HFFc6 (cell line): ENCODE data around the gene DAW1. TPM values are rescaled to one million over a fixed set of nuclear protein-coding genes. Genes with fewer than 3 reads are reported as not detected.

Experiments
- DNase-seq: peaks from one replicate; pipeline ENCODE4 v3.0.0-alpha.2; 2018
- H3K27ac Mint-ChIP-seq: 2 replicates; pipeline ENCODE4 v1.8.0; 2020; ENCODE audit warnings: mild to moderate bottlenecking, mixed read lengths
- H3K27me3 Mint-ChIP-seq: 2 replicates; pipeline ENCODE4 v1.8.0; 2021; ENCODE audit warnings: mild to moderate bottlenecking, moderate library complexity, mixed read lengths; ENCODE audit not compliant: insufficient read depth
- H3K36me3 Mint-ChIP-seq: 2 replicates; pipeline ENCODE4 v1.8.0; 2021; ENCODE audit warnings: low read depth, mixed read lengths
- H3K4me1 Mint-ChIP-seq: 2 replicates; pipeline ENCODE4 v1.8.0; 2020; ENCODE audit warnings: low read depth, mixed read lengths
- H3K4me3 Mint-ChIP-seq: 2 replicates; pipeline ENCODE4 v1.8.0; 2020; ENCODE audit warnings: mild to moderate bottlenecking, moderate library complexity, mixed read lengths
- H3K9me3 Mint-ChIP-seq: 2 replicates; pipeline ENCODE4 v1.8.0; 2020; ENCODE audit warnings: mild to moderate bottlenecking, mixed read lengths
- long read RNA-seq: library from polyadenylated mRNA; unstranded; transcript quantifications from one replicate; pipeline ENCODE4 v2.0.0, GENCODE V29; 2019
- total RNA-seq, 6 experiments: library from RNA; stranded (reverse); fragmentation: NEBNext Ultra II Directional; extraction: Animal tissue kit (Norgen Biotek cat#: 25700); gene quantifications; 2 replicates in 1 of 6; 3 replicates in 5 of 6; pipeline ENCODE4 v1.2.3, GENCODE V29; 2021
- TF ChIP-seq, protein P1 (sequence below): fragments of 200-600 bp; sonication (generic); IDR thresholded peaks from 2 replicates; pipeline ENCODE4 v1.5.0; 2021; ENCODE audit warnings: antibody characterized with exemption, mild to moderate bottlenecking

DAW1 gene, protein sequence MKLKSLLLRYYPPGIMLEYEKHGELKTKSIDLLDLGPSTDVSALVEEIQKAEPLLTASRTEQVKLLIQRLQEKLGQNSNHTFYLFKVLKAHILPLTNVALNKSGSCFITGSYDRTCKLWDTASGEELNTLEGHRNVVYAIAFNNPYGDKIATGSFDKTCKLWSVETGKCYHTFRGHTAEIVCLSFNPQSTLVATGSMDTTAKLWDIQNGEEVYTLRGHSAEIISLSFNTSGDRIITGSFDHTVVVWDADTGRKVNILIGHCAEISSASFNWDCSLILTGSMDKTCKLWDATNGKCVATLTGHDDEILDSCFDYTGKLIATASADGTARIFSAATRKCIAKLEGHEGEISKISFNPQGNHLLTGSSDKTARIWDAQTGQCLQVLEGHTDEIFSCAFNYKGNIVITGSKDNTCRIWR
- under 1 TPM in 4 of 6 experiments, not detected in 2; 0.12 to 0.39 (median 0.20) TPM for total RNA-seq
- long read RNA-seq: 0 reads

DNA sequence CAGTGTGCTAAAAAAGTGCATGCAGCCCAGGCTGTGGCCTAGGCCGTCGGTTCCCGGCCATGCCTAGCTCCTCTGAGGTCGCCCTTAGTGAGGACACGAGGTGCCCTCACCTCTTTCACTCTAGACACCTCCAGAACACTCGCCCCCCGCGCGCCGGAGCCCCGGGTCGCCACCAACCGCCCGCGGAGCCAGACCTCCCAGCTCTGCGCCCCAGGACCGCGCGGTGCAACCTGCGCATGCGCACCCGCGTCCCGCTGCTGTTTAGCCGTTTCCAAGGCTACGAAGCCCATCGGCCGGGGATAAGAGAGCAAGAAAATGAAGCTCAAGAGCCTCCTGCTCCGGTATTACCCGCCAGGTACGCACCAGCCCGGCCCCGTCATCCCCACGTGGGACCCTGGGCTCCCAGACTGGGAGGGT lies at the start of gene DAW1:
Gene DAW1, plus strand, starts transcription at position 257 of the 417 bp plus-strand sequence. Its CDS starts 59 bp downstream, at position 316.
- Mint-ChIP-seq H3K9me3 (no peaks in the 10 kb centered on the region), H3K27ac (peak within 1 kb of the TSS; percentile 91)
- DNase-seq: no peak

DNA sequence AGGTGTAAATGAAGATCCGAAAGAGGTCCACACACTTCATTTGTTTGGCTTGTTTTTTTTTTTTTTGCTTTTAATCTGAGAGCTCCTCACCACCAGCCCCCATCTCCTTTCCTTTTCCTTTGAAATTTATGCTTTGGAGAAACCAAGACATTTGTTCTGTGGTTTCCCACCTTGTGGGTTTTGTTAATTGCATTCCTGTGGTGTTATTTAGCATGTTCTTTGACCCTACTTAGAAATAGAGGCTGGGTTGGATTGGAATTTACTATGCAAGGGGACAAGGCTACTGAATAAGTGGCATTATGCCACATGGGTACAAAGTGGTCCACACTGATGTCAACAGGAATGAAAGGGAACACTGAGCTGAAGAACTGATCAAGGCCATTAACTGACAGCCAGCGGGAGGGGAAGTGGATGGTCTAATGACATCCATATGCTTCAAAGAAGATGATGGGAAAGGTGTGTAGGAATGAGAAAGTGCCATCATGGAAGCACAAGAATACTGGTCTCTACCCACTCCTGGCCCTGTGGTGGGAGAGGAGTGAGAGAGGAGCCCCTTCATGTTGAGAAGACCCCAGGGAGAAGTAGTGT lies 48.9 kb upstream of the DAW1 start:
- peaks cover 40% of the 10 kb centered on the region for H3K4me1 Mint-ChIP-seq
- H3K9me3 Mint-ChIP-seq: no peaks in the 10 kb centered on the region
- H3K27ac Mint-ChIP-seq: no peak overlapping the region
- H3K36me3 Mint-ChIP-seq: peaks cover 5% of the 10 kb centered on the region; the same call in 1 of the 2 replicates
- DNase-seq: no peak
- peaks cover 5% of the 10 kb centered on the region; the same call in 1 of the 2 replicates for H3K27me3 Mint-ChIP-seq
- TF ChIP-seq, protein P1, sequence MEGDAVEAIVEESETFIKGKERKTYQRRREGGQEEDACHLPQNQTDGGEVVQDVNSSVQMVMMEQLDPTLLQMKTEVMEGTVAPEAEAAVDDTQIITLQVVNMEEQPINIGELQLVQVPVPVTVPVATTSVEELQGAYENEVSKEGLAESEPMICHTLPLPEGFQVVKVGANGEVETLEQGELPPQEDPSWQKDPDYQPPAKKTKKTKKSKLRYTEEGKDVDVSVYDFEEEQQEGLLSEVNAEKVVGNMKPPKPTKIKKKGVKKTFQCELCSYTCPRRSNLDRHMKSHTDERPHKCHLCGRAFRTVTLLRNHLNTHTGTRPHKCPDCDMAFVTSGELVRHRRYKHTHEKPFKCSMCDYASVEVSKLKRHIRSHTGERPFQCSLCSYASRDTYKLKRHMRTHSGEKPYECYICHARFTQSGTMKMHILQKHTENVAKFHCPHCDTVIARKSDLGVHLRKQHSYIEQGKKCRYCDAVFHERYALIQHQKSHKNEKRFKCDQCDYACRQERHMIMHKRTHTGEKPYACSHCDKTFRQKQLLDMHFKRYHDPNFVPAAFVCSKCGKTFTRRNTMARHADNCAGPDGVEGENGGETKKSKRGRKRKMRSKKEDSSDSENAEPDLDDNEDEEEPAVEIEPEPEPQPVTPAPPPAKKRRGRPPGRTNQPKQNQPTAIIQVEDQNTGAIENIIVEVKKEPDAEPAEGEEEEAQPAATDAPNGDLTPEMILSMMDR: no peak
- H3K4me3 Mint-ChIP-seq: no peak overlapping the region

More for the DNA sequence above, at the start of gene DAW1:
- TF ChIP-seq, protein P1: no peak
- Mint-ChIP-seq H3K4me3 (peak within 1 kb of the TSS; percentile 9; the same call in 1 of the 2 replicates), H3K36me3 (peaks cover 9% of the 10 kb centered on the region; the same call in 1 of the 2 replicates), H3K4me1 (peaks cover 36% of the 10 kb centered on the region), H3K27me3 (peaks cover 3% of the 10 kb centered on the region)

DNA sequence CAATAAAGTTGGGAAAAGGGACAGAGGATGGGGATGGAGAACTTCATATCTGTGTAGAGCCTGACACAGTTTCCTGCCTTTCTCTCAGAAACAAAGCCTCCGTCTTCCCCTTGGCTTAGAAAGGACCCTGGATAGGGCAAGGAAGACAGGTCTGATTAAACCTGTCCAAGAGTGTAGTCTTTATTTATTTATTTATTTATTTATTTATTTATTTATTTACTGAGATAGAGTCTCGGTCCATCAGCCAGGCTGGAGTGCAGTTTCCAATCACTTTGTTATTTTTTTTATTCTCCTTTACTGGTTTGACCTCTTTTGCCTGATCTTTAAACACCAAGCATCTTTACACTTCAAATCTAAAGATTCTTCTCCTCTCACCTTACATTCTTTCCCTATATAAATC lies 47.5 kb upstream of the DAW1 start:
- Mint-ChIP-seq H3K36me3 (peaks cover 5% of the 10 kb centered on the region; the same call in 1 of the 2 replicates), H3K4me3 (no peak overlapping the region), H3K4me1 (peaks cover 26% of the 10 kb centered on the region), H3K9me3 (no peaks in the 10 kb centered on the region), H3K27ac (no peak overlapping the region), H3K27me3 (peaks cover 10% of the 10 kb centered on the region; the same call in 1 of the 2 replicates)
- no peak for DNase-seq
- TF ChIP-seq, protein P1: no peak

DNA sequence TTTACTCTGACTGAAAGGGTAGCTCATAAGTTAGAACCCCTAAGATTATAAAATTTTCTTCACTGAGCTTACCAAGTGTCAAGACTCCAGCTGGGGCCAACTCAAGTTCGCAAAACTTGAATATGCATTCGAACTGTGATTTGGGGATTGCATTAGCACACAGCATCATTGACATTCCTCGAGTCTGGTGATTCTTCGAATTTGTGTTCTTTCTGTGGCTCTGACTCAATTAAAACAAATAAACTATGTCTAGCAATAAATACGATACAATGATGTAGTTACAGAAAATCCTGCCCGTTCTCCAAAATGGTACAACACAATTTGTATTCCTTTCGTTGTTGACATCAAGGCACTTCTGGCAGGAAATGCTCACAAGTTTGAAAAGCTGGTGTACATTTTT lies 46.7 kb upstream of the DAW1 start:
- Mint-ChIP-seq H3K4me1 (peaks cover 19% of the 10 kb centered on the region), H3K36me3 (peaks cover 5% of the 10 kb centered on the region; the same call in 1 of the 2 replicates), H3K27ac (no peak overlapping the region), H3K27me3 (peaks cover 10% of the 10 kb centered on the region; the same call in 1 of the 2 replicates), H3K9me3 (no peaks in the 10 kb centered on the region), H3K4me3 (no peak overlapping the region)
- no peak for DNase-seq
- TF ChIP-seq, protein P1: no peak

DNA sequence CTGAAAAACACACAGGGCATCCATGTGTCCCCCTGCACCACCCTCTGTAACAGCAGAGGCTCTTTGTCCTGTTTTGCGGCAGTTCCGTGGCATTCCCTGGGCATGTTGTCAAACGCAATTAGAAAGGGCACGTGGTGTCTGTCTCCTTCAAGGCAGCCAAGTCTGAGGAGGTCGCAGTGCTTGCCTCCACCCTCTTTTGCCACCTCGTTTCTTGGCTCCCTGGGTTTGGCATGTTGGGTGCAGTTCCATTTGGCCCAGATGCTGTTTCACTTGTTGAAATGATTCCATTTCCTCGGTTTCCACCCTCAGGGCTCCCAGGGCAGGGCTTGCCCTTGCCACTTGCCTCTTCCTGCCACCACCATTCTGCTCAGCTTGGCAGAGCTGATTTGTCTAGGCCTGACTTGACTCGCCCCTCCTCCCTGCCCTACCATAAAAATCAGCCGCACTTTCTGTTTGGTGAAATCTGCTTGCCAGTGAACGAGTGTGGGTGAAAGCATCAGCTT lies 45.4 kb upstream of the DAW1 start:
- H3K9me3 Mint-ChIP-seq: no peaks in the 10 kb centered on the region
- H3K36me3 Mint-ChIP-seq: no peaks in the 10 kb centered on the region
- H3K4me3 Mint-ChIP-seq: 0 out of 2 replicates have a peak overlapping the region, but pooled peaks have one; percentile 1
- H3K27me3 Mint-ChIP-seq: peaks cover 14% of the 10 kb centered on the region; the same call in 1 of the 2 replicates
- no peak for DNase-seq
- TF ChIP-seq, protein P1: no peak
- H3K4me1 Mint-ChIP-seq: peaks cover 13% of the 10 kb centered on the region
- no peak overlapping the region for H3K27ac Mint-ChIP-seq
